BLaER1 treated with 17β-estradiol and CSF1 and Interleukin-3, amounts not matched to agents 10 nM and 100 nM (cell line): ENCODE measurements around the gene IP6K3.

ENCODE experiments used
- H3K27ac ChIP-seq, 11 experiments: shearing (Covaris generic); formaldehyde crosslinking; 2 replicates each; pipeline ENCODE4 v1.8.1; 2022
- H3K27me3 ChIP-seq, 11 experiments: shearing (Covaris generic); formaldehyde crosslinking; 2 replicates each; pipeline ENCODE4 v1.8.1; 2022
- H3K36me3 ChIP-seq, 11 experiments: shearing (Covaris generic); formaldehyde crosslinking; 2 replicates each; pipeline ENCODE4 v1.8.1; 2022
- H3K4me1 ChIP-seq, 10 experiments: shearing (Covaris generic); formaldehyde crosslinking; 2 replicates each; pipeline ENCODE4 v1.8.1; 2022
- H3K4me2 ChIP-seq, 11 experiments: shearing (Covaris generic); formaldehyde crosslinking; 2 replicates each; pipeline ENCODE4 v1.8.1; 2022
- H3K4me3 ChIP-seq, 10 experiments: shearing (Covaris generic); formaldehyde crosslinking; 2 replicates each; pipeline ENCODE4 v1.8.1; 2022
- H3K9ac ChIP-seq, 11 experiments: shearing (Covaris generic); formaldehyde crosslinking; 2 replicates each; pipeline ENCODE4 v1.8.1; 2022
- H3K9me3 ChIP-seq, 11 experiments: shearing (Covaris generic); formaldehyde crosslinking; replicated peaks in 1 of 11; 2 replicates each; pipeline ENCODE4 v1.8.1; 2022
- H4K20me1 ChIP-seq, 11 experiments: shearing (Covaris generic); formaldehyde crosslinking; 2 replicates each; pipeline ENCODE4 v1.8.1; 2022
- Cebpa-rat ChIP-seq, 11 experiments: shearing (Covaris generic); IDR thresholded peaks; 2 replicates each; pipeline ENCODE4 v1.8.1; 2022

Gene IP6K3

GRCh38 chr6:33746651-33747100, at the start of gene IP6K3:
TSS of gene IP6K3 (minus strand) at chr6:33746905. CDS start at chr6:33735476, 11,429 bp downstream.
- Histone ChIP-seq H3K4me1 (peaks cover 14 to 46% (median 30%) of the 10 kb centered on the region in 10 experiments; a peak in 19 of 20 replicates), H3K4me2 (peak within 1 kb of the TSS in 7 of 11 experiments; percentile 1 to 36 (median 17); a peak in 5 of 22 replicates), H3K4me3 (no peak within 1 kb of the TSS), H3K27me3 (no peaks in the 10 kb centered on the region), H4K20me1 (peaks cover 0 to 5% (median 0%) of the 10 kb centered on the region in 11 experiments; a peak in 1 of 22 replicates), H3K36me3 (no peaks in the 10 kb centered on the region), H3K9me3 (no peaks in the 10 kb centered on the region), H3K9ac (0 out of 22 replicates have a peak within 1 kb of the TSS, but pooled peaks of 1 of the 11 experiments have one; percentile 18), H3K27ac (no peak within 1 kb of the TSS; a peak in 1 of 22 replicates)
- no peak for TF ChIP-seq Cebpa-rat (IDR thresholded peaks at IDR 0.05)

GRCh38 chr6:33794910-33795623, 48.4 kb upstream of the IP6K3 start:
- H3K36me3 ChIP-seq: no peaks in the 10 kb centered on the region
- peaks cover 0 to 27% (median 20%) of the 10 kb centered on the region in 10 experiments; a peak in 14 of 20 replicates for H3K4me1 ChIP-seq
- no peaks in the 10 kb centered on the region for H3K27me3 ChIP-seq
- no peak for TF ChIP-seq Cebpa-rat (IDR thresholded peaks at IDR 0.05)
- H3K9ac ChIP-seq: no peak overlapping the region
- H3K9me3 ChIP-seq: no peaks in the 10 kb centered on the region
- H3K4me2 ChIP-seq: no peak overlapping the region
- H3K4me3 ChIP-seq: no peak overlapping the region
- H4K20me1 ChIP-seq: peaks cover 0 to 18% (median 0%) of the 10 kb centered on the region in 11 experiments; a peak in 5 of 22 replicates
- H3K27ac ChIP-seq: no peak overlapping the region

GRCh38 chr6:33792981-33793380, 46.3 kb upstream of the IP6K3 start:
- no peak overlapping the region for H3K27ac ChIP-seq
- no peak overlapping the region for H3K9ac ChIP-seq
- peaks cover 8 to 28% (median 21%) of the 10 kb centered on the region in 10 experiments for H3K4me1 ChIP-seq
- no peaks in the 10 kb centered on the region for H3K27me3 ChIP-seq
- H3K4me3 ChIP-seq: no peak overlapping the region
- H3K9me3 ChIP-seq: no peaks in the 10 kb centered on the region
- H3K36me3 ChIP-seq: no peaks in the 10 kb centered on the region
- no peak for TF ChIP-seq Cebpa-rat (IDR thresholded peaks at IDR 0.05)
- peaks cover 0 to 13% (median 0%) of the 10 kb centered on the region in 11 experiments; a peak in 6 of 22 replicates for H4K20me1 ChIP-seq
- no peak overlapping the region for H3K4me2 ChIP-seq

GRCh38 chr6:33791620-33792019, 44.9 kb upstream of the IP6K3 start:
- H3K36me3 ChIP-seq: peaks cover 0 to 6% (median 2%) of the 10 kb centered on the region in 11 experiments; a peak in 5 of 22 replicates
- H4K20me1 ChIP-seq: peaks cover 12 to 27% (median 12%) of the 10 kb centered on the region in 11 experiments; a peak in 18 of 22 replicates
- no peak for TF ChIP-seq Cebpa-rat (IDR thresholded peaks at IDR 0.05)
- H3K4me3 ChIP-seq: no peak overlapping the region
- no peaks in the 10 kb centered on the region for H3K27me3 ChIP-seq
- peak overlapping the region in 7 of 11 experiments; percentile 1 to 48 (median 33); a peak in 8 of 22 replicates for H3K4me2 ChIP-seq
- H3K4me1 ChIP-seq: peaks cover 20 to 36% (median 31%) of the 10 kb centered on the region in 10 experiments
- H3K9me3 ChIP-seq: no peaks in the 10 kb centered on the region
- no peak overlapping the region for H3K27ac ChIP-seq
- no peak overlapping the region for H3K9ac ChIP-seq

GRCh38 chr6:33790910-33791309, 44.2 kb upstream of the IP6K3 start:
- Histone ChIP-seq H3K4me3 (no peak overlapping the region), H3K4me1 (peaks cover 27 to 43% (median 38%) of the 10 kb centered on the region in 10 experiments), H3K27me3 (no peaks in the 10 kb centered on the region)

GRCh38 chr6:33790379-33790778, 43.7 kb upstream of the IP6K3 start:
- Histone ChIP-seq H3K9me3 (no peaks in the 10 kb centered on the region), H3K9ac (no peak overlapping the region), H3K4me3 (no peak overlapping the region), H3K4me1 (peaks cover 32 to 49% (median 43%) of the 10 kb centered on the region in 10 experiments), H3K36me3 (peaks cover 0 to 17% (median 14%) of the 10 kb centered on the region in 11 experiments; a peak in 17 of 22 replicates), H3K27ac (no peak overlapping the region), H4K20me1 (peaks cover 24 to 39% (median 25%) of the 10 kb centered on the region in 11 experiments; a peak in 20 of 22 replicates), H3K4me2 (peak overlapping the region in 1 of 11 experiments; percentile 29; a peak in 2 of 22 replicates), H3K27me3 (no peaks in the 10 kb centered on the region)
- TF ChIP-seq Cebpa-rat (IDR thresholded peaks at IDR 0.05): no peak

More at GRCh38 chr6:33790910-33791309, 44.2 kb upstream of the IP6K3 start:
- no peak overlapping the region for H3K9ac ChIP-seq
- no peak overlapping the region for H3K27ac ChIP-seq
- no peaks in the 10 kb centered on the region for H3K9me3 ChIP-seq
- H3K36me3 ChIP-seq: peaks cover 0 to 13% (median 9%) of the 10 kb centered on the region in 11 experiments; a peak in 7 of 22 replicates
- peaks cover 19 to 34% (median 20%) of the 10 kb centered on the region in 11 experiments; a peak in 20 of 22 replicates for H4K20me1 ChIP-seq
- no peak for TF ChIP-seq Cebpa-rat (IDR thresholded peaks at IDR 0.05)
- H3K4me2 ChIP-seq: peak overlapping the region in 6 of 11 experiments; percentile 9 to 48 (median 33); a peak in 10 of 22 replicates

- Histone ChIP-seq H3K9me3 (no peaks in the 10 kb centered on the region), H3K27ac (peak overlapping the region in 10 of 11 experiments; percentile 96 to 100 (median 99); a peak in 18 of 22 replicates), H3K27me3 (no peaks in the 10 kb centered on the region), H3K4me3 (peak overlapping the region; percentile 70 to 98 (median 90)), H3K4me2 (peak overlapping the region; percentile 86 to 98 (median 92)), H4K20me1 (peaks cover 33 to 48% (median 33%) of the 10 kb centered on the region in 11 experiments; a peak in 21 of 22 replicates), H3K4me1 (peaks cover 41 to 53% (median 50%) of the 10 kb centered on the region in 10 experiments), H3K9ac (peak overlapping the region in 4 of 11 experiments; percentile 98 to 100 (median 99); a peak in 4 of 22 replicates), H3K36me3 (peaks cover 8 to 26% (median 22%) of the 10 kb centered on the region in 11 experiments)
- no peak for TF ChIP-seq Cebpa-rat (IDR thresholded peaks at IDR 0.05)
These were observed 42.8 kb upstream of the IP6K3 start for GRCh38 chr6:33789550-33789895.

GRCh38 chr6:33788694-33789549, 42.2 kb upstream of the IP6K3 start, which contains the start of gene LEMD2:
TSS of gene LEMD2 (minus strand) at chr6:33789130. CDS start at chr6:33789116, 14 bp downstream.
- Histone ChIP-seq H3K9ac (peak within 1 kb of the TSS; percentile 96 to 100 (median 99)), H3K4me2 (peak within 1 kb of the TSS; percentile 86 to 98 (median 92)), H3K4me1 (peaks cover 41 to 53% (median 50%) of the 10 kb centered on the region in 10 experiments), H3K4me3 (peak within 1 kb of the TSS; percentile 70 to 98 (median 90)), H4K20me1 (peaks cover 36 to 51% (median 37%) of the 10 kb centered on the region in 11 experiments; a peak in 21 of 22 replicates), H3K36me3 (peaks cover 12 to 31% (median 27%) of the 10 kb centered on the region in 11 experiments), H3K27me3 (no peaks in the 10 kb centered on the region), H3K9me3 (no peaks in the 10 kb centered on the region), H3K27ac (peak within 1 kb of the TSS; percentile 96 to 100 (median 99))
- no peak for TF ChIP-seq Cebpa-rat (IDR thresholded peaks at IDR 0.05)
